HG03103 (cell line): Measurements from ENCODE around the gene MYO9A.

ENCODE experiments used
- ATAC-seq: cut with Tn5 transposase; IDR thresholded peaks from one replicate; pipeline ENCODE4 v1.9.1; 2021; ENCODE audit warnings: low read depth; ENCODE audit not compliant: unreplicated experiment

Gene MYO9A

DNA sequence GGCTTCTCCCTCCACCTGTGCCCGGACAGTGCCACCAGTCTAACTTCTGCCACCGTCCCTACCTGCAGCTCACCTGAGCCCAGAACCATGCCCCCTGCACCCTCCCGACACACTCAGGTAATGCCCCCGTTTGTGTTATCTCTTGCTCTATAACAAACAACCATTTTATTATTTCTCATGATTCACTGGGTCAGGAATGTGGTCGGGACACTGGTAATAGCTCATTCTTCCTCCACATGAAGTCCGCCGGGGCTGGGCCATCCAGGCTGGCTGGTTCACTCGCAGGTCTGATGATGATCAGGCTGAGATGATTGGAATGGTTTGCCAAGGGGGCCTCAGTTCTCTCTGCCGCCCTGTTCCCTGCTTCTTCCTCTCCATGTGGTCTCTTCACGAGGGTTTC is 327.9 kb downstream of the MYO9A start:
- no peak for ATAC-seq

DNA sequence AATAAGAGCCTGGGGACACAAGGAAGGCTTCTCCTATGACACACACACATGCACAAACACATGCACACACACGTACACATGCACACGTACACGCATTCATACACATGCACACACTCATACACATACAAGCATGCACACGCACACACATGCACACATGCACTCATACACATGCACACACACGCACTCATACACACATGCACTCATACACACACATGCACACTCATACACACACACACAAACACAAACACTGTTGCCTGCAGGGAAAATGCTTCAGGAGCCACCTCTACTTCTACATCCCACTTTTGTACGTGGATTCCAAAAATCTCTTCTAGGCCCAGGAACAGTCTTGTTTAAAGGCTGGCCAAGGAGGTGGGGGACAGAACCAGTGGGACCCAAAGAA is 328.3 kb downstream of the MYO9A start:
- ATAC-seq = no peak

DNA sequence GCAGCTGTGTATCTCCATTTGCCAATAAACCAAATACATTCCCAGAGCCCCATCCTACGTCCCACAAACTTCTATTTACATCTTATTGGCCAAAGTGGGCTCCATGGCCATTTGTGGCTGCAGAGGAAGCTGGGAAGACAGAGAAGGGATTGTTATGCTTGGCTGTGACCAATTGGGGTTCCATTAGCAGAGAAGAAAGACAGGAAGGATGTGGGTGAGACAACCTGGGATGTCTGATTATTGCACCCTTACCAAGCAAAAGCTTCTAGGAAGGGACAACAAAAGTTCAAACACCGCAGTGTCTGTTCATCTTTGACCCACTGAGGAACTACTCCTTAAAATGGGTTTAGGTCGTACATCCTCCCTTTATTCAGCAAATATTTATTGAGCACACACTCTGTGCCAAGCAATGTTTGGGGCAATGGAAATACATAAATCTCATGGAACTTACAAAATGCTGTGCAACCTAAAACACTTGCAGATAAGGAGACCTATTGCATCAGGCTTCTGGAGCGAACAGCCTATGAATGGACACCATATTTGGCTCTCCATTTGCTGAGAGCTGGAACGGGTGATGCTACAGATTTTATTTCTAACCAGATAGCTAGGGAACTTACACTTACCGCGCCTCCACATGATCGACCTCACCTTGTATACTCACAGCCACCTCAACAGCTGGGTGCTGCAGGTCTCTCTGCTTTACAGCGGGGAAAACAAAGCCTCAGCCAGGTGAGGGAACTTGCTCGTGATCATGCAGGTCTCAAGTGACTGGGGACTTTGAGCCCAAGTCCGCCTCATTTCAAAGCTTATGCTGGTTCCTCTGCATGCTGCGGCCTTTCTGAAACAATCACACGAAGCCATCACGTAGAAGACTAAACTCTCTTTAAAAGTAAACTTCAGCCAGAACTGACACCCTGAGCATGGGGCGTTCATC is 329.0 kb downstream of the MYO9A start:
- ATAC-seq = no peak

DNA sequence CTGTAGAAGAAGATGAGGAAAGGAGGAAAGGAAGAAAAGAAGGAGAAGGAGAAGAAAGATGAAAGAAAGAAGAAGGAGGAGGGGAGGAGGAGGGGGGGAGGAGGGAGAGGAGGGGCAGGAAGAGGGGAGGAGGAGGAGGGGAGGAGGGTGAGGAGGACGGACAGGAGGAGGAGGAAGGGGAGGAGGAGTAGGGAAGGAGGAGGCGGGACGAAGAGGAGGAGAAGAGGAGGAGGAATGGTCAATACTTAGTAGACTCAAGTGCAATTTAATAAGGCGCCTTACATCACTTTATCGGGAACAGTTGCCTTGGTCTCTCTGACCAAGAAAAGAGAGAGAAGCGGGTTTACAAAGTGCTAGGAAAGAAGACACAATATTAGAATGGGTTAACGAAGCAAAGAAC is 331.3 kb downstream of the MYO9A start:
- ATAC-seq = no peak

DNA sequence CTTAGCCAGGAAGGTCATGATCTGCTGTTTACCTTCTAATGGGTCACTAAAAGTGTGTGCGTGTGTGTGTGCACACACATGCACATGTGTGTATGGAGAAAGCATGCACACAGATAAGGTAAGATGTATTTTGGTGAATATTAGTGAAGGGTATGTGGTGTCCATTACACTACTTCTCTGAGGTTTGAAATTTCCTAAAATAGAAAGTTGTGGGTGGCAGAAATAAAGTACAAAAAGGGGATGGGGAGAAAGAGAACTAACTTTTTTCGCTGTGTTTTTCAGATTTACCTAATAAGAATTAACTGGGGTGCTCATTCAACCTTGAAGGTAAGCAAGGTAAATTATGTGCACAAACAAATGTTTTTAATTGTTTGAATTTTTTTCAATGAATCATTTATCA is 332.0 kb downstream of the MYO9A start:
- no peak for ATAC-seq

DNA sequence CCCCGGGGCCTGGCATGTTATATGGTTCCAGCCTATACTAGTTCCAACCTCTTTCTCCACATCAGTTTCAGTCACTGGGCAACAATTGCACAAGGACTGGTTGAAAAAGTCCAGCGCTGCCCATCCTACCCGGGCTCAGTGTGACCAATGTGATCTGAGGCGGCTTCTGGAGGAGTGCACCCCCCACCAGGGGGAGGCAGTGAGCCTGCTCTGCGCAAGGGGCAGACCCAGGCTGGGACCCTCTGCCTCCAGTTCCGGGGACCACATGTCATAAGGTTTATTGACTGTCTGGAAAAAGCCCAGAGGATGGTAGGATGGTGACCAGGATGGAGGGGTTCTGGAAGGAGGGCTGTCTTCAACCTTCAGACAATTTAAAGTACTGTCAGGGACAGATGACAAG is 333.2 kb downstream of the MYO9A start:
- ATAC-seq = no peak

DNA sequence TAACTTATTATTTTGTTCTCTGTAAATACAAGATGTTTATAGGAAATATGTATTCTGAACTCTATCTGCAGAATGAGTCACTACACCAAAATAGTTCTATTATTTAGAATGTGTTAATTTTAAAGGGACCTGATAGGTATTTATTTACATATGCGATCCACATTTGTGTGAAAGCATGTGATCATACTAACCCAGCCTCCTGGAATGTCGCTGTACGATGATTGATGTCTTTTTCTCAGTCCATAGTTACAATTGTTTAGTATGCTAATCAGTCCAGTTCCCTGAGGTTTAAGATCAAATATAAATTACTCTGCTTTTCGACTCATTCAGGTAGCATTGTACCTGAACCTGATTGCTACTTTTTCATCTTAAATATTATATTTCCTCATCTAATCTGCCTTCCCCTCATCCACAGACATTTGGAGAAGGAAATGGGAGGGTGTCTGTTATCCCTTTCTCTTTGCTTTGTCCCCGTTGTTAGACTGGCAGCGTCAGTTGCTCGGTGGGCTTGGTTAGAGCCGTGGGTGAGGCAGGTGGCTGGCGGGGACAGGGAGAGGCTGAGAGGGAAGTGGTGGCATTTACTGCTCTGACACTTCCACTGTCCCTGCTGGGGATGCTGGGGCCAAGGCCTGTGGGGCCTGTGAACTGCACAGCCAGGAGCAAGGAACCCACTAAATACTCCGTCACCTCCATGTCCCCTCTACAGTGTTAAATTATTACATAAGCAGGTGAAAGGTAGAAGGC is 335.4 kb downstream of the MYO9A start:
- no peak for ATAC-seq

DNA sequence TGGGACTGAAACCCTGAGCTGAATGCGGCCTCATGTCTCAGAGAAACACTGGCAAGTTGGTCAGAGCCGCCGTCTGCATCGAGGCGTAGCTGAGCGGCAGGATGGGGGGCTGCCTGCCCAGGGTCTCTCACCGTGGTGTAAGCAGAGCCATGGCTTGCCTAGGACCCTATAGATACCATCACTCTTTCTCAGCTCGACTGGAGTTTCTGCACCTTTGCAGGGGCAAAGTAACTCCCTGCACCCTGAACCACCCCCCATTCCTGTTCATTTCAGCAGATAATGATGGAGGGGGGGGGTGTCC is 336.0 kb downstream of the MYO9A start:
- ATAC-seq = no peak

DNA sequence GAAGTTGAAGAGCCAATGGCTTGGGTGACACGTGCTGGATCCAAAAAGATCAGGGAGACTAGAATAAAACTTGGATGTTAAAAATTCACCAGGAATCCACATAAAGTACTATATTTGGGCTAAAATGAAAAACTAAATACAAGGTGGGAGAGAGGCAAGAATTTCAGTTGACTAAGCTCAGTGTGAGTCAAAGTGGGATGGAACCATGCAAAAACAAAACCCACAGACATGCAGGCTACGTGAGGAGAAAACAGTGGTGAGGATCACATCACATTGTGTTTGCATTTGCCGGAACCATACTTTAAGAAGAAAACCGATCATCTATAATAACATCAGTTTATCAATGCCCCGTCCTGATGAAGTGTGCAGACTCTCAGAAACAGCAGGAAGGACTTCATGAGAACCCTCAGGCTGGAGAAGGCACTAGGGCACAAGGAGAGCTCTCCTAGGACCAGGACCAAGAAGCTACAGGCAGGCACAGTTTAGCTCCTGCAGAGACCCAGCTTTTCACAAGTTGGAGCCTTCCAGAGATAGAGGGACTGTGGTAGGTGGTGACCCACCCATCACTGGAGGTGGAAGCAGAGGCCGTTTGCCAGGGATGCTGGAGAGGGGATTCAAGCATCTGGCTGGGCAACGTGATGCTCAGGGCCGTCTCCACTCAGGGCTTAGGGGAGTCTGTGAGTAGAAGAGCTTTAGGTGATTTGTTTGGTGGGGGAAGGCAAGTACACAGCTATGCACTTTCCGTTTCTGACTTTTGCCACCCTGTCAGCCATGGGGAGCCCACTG is 336.6 kb downstream of the MYO9A start:
- no peak for ATAC-seq

DNA sequence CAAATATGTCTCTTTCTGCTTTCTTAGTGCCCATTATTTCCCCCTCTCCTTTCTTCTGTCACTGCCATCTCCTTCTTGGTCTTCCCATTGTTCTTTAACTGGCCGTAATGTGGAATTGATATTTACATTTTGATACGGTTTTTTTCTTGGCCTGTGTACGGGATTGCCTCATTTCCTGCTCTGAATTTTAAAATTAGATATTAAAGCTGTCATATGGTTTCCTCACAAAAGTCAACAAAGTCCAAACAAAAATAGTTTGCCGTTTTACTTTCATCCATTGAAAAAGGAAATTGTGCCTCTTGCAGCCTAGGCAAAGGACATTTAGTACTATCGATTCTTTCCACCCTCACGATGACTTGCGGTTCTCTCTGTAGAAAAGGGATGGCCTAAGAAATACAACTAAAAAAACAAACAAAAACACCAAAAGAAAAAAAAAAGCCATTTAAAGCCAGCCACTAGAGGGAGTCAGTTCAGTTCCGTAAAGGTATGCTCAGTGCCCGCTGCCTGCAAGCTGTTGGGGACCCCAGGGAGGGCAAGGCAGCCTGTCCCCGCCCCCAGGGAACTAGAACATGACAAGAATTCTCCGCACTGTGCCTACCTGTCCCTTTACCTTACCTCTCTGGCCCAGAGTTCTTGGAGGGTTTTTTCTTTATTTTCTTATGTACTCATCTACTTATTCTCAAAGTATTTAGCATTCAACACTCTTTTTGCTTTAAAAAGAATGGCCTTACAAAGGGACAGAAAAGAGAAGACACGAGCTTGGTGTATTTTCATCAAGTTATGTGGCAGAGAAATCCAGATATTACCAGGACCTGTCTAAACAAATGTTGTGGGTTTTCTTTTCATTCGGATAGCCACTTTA is 337.6 kb downstream of the MYO9A start:
- ATAC-seq = no peak

DNA sequence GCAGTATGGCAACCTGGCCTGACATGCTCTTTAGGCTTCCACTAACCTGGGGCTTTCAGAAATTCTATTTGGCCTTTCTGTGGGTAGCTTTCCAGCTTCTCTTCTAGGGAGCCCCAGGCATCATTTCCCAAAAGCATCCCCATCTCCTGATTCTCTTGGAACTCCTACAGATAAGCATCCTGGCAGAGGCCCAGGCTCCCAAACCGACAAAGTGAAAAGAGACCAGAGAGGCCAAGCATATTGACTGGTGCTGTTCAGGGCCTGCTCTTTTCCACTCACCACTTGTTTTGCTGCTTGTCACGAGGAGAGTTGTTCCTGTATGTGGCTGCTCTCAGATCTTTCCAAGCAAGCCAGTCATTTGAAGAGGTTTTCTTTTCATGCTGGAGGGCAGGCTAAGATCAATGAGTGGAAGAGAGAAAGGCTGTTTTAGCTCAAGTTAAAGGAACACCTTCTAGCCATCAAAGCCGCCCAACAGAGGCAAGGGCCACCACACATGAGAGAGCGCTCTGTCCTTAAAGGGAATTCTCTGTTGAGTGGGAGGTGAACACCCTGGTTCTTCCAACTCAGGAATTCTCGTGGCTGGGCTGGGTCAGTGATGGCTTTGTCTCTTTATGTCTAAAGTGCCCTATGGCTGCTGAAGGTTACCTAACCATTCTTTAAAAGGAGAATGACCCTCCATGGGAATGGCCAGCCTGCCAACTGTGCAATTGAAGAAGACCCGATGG is 338.7 kb downstream of the MYO9A start:
- ATAC-seq = no peak

DNA sequence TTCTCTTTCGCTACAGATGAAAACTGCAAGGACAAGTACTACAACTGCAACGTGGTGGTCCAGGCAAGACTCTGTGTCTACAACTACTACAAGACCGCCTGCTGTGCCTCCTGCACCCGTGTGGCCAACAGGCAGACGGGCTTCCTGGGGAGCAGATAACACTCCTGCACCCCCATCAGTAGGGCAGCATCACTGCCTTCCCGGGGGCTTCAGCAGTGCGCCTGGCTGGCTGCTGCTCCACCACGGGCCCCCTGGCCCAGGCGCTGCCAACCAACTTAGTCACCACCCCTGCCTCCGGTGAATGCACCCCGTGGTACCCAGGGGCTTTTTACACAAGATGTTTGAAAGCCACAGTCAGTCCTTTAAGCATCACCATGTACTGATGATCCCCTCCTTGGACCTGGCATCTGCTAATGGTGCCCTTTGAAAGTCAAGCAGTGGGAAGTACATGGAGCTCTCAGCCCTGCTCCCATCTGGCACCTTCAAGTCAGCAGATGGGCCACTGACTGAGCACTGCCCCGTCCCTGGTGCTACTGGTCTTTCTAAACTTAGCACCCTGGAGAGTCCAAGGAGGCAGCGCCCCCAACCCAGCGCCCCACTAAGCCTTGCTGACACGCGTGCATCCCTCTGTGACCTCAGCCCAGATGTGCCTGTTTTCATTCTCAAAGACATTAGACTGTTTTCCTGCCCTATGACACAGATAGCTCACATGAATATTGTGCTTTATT is 340.6 kb downstream of the MYO9A start:
- ATAC-seq = no peak

DNA sequence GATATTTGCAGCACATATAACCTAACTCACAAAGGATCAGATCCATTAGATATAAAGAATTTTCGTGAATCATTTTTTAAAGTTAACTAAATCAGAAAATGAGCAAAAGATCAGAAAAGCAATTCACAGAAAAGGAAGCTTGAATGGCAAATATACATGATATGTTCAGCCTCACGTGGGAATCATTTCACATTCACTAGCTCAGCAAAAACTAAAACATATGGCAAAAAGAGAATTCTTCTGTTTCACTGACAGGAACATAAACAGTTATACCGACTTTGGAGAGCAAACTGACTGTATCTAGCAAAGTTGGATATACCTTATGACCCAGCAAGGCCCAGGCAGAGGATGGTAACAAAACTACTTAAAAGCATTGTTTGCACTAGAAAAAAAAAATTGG is 341.6 kb downstream of the MYO9A start:
- no peak for ATAC-seq

DNA sequence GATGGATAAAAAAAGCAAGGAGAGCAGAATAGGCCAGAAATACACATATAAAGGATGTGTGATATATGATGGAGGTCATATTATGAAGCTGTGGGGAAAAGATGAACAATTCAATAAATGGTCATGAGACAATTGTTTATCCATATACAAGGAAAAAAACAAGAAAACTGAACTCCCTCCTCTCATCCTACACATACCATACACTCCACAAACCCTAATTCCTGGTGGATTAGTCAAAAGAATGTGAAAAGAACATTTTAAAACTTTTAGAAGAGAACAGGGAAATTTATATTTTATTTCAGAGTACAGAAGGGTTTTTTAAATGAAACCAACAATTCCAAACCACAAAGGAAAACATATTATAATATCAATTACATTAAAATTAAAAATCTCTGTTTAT is 342.1 kb downstream of the MYO9A start:
- ATAC-seq = no peak

DNA sequence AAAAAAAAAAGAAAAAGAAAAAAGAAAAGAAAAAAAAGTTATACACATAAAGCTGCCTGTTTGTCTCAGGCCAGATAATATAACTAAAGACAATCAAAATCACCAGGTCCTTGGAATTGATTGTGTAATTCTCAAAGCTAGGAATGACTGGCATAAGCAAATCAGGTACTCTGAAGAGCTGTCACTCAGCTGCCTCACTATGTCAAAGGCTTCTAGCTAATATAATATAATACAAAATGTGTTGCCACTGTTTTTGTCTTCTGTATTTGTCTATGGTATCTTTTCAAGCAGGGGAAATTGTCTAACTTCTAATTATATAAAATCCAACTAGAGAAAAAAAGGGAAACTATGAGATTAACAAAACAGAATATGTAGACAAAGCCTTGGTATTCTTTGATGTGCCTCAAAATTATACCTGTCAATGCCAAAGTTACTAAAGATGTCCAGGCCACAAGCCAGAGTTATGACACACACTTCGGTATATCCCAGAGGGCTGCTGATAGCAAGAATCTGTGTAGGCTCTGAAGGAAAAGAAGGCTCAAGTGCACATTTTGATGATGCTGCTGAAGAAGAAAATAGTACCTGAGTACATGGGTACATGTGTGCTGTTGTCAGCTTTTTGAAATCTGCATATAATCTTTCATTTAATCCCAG is 344.6 kb downstream of the MYO9A start:
- no peak for ATAC-seq
